Body of pancreas (tissue), 4 donors: ENCODE data around the gene CLDN22. TPM values are rescaled to one million over a fixed set of nuclear protein-coding genes. Genes with fewer than 3 reads are reported as not detected.
"Not testable (repeated sequence)": the region's sequence is repeated elsewhere in the genome, so short reads cannot be mapped to it uniquely, and the experiment has no call there.

Experiments used
- ATAC-seq: fragments of 150-250 bp; one replicate; pipeline ENCODE4 v1.9.1; 2016
- DNase-seq, 4 donors: peaks; one replicate each; pipeline ENCODE4 v3.0.0-alpha.2; 2019
- H3K27ac ChIP-seq, 4 donors: fragments of 200-600 bp; sonication (generic); 1 replicate in 3 of 4; 2 replicates in 1 of 4; pipeline versions ENCODE4 v1.5.1 to v1.6.1; 2016 to 2019; ENCODE audit warnings: mild to moderate bottlenecking in 1 of 4, mixed read lengths in 1 of 4, moderate library complexity in 1 of 4
- H3K27me3 ChIP-seq, 2 donors: fragments of 200-600 bp; sonication (generic); one replicate each; pipeline ENCODE4 v1.6.0; 2016; ENCODE audit warnings: mild to moderate bottlenecking in 1 of 2
- H3K36me3 ChIP-seq, 2 donors: fragments of 200-600 bp; sonication (generic); replicated peaks in 1 of 2; 2 replicates each; pipeline ENCODE4 v1.5.1; 2016; ENCODE audit warnings: low read depth in 2 of 2; ENCODE audit not compliant: insufficient read depth in 1 of 2
- H3K4me1 ChIP-seq: fragments of 200-600 bp; sonication (generic); one replicate; pipeline ENCODE4 v1.6.0; 2016
- H3K4me3 ChIP-seq, 2 donors: fragments of 200-600 bp; sonication (generic); 1 replicate in 1 of 2; 2 replicates in 1 of 2; pipeline ENCODE4 v1.5.1; 2016 to 2019
- H3K9me3 ChIP-seq, 3 donors: fragments of 200-600 bp; sonication (generic); 1 replicate in 2 of 3; 2 replicates in 1 of 3; pipeline ENCODE4 v1.5.1; 2016
- POLR2A ChIP-seq, 3 donors: fragments of 450-650 bp; IDR thresholded peaks; one replicate each; pipeline ENCODE4 v1.6.1; 2016; ENCODE audit warnings: antibody characterized with exemption in 3 of 3, mild to moderate bottlenecking in 2 of 3
- WGBS, 2 donors: methylation state at CpG; one replicate each; pipeline ENCODE4 v1.1.5; 2017; 5-methylcytosine and 5-hydroxymethylcytosine counted together
- intact Hi-C: fragments of 100-400 bp; cut with DNase I; formaldehyde crosslinking; loops from one replicate; pipeline ENCODE4 v1.15.1; 2023
- total RNA-seq, 2 donors: library from RNA; depleted of rRNA; stranded (reverse); fragments of >200 nt; gene quantifications; one replicate each; pipeline ENCODE4 v1.1.0, GENCODE V29; 2016
- TF ChIP-seq, protein P1 (sequence below), 7 experiments: fragments of 450-650 bp in 4 of 7; fragments of 200-600 bp in 3 of 7; sonication (generic) in 3 of 7; IDR thresholded peaks; one replicate each; pipeline ENCODE4 v1.5.1; 2016 to 2019; ENCODE audit warnings: antibody characterized with exemption in 7 of 7

Gene CLDN22
- total RNA-seq, 2 donors from 2014 or later = not detected

DNA sequence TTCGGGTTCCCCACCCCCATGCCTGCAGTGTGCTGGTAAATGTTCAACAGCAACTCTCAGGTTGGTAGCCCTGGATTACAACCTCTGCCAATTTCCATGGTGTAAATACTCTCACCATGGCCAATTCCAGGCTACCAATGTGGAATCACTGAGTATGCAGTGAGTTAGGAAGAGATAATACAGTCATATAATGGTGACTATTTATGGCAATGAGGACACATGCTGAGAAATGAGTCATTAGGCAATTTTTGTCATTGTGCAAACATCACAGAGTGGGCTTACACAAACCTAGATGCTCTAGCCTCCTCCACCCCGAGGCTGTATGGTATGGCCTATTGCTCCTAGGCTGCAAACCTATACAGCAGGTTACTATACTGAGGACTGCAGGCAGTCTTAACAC is 6.8 kb upstream of the CLDN22 start:
- Histone ChIP-seq H3K27me3 (no peaks in the 10 kb centered on the region), H3K27ac (no peak overlapping the region), H3K4me1 (no peaks in the 10 kb centered on the region), H3K36me3 (no peaks in the 10 kb centered on the region), H3K4me3 (no peak overlapping the region), H3K9me3 (no peaks in the 10 kb centered on the region)
- DNase-seq (no peak), ATAC-seq (no peak)
- WGBS, 2 donors = 57 to 72% methylated on average over 2 of the region's 2 CpGs
- TF ChIP-seq, protein P1, sequence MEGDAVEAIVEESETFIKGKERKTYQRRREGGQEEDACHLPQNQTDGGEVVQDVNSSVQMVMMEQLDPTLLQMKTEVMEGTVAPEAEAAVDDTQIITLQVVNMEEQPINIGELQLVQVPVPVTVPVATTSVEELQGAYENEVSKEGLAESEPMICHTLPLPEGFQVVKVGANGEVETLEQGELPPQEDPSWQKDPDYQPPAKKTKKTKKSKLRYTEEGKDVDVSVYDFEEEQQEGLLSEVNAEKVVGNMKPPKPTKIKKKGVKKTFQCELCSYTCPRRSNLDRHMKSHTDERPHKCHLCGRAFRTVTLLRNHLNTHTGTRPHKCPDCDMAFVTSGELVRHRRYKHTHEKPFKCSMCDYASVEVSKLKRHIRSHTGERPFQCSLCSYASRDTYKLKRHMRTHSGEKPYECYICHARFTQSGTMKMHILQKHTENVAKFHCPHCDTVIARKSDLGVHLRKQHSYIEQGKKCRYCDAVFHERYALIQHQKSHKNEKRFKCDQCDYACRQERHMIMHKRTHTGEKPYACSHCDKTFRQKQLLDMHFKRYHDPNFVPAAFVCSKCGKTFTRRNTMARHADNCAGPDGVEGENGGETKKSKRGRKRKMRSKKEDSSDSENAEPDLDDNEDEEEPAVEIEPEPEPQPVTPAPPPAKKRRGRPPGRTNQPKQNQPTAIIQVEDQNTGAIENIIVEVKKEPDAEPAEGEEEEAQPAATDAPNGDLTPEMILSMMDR (IDR thresholded peaks at IDR 0.05) = no peak
- TF ChIP-seq POLR2A (IDR thresholded peaks at IDR 0.05) = no peak
- intact Hi-C loops = no loop called here

DNA sequence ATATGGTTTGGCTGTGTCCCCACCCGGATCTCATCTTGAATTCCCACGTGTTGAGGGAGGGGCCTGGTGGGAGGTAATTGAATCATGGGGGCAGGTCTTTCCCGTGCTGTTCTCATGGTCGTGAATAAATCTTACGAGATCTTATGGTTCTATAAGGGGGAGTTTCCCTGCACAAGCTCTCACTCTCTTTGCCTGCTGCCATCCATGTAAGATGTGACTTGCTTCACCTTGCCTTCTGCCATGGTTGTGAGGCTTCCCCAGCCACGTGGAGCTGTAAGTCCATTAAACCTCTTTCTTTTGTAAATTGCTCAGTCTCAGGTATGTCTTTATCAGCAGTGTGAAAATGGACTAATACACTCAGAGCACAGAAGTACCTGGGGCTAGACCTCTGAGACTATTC is 6.3 kb upstream of the CLDN22 start:
- H3K27me3 ChIP-seq, DNase-seq, H3K9me3 ChIP-seq, intact Hi-C loops, H3K4me1 ChIP-seq, ATAC-seq, H3K4me3 ChIP-seq, H3K27ac ChIP-seq, H3K36me3 ChIP-seq: not testable (repeated sequence)
- WGBS, 2 donors = 92 to 94% methylated on average over 6 of the region's 6 CpGs

GRCh38 chr4:183324619-183325018 is 4.5 kb upstream of the CLDN22 start:
- Histone ChIP-seq H3K4me1 (no peaks in the 10 kb centered on the region), H3K27me3 (no peaks in the 10 kb centered on the region), H3K4me3 (no peak overlapping the region), H3K36me3 (no peaks in the 10 kb centered on the region), H3K9me3 (no peaks in the 10 kb centered on the region), H3K27ac (no peak overlapping the region)
- DNase-seq (no peak), ATAC-seq (no peak)
- 87 to 96% methylated on average over 7 of the region's 7 CpGs for WGBS, 2 donors
- intact Hi-C loops = no loop called here
- TF ChIP-seq, protein P1 (IDR thresholded peaks at IDR 0.05) = no peak
- no peak for TF ChIP-seq POLR2A (IDR thresholded peaks at IDR 0.05)

GRCh38 chr4:183324056-183324455 is 4.0 kb upstream of the CLDN22 start:
- ATAC-seq, intact Hi-C loops: not testable (repeated sequence)
- 95% methylated on average over 11 of the region's 11 CpGs for WGBS, 2 donors

GRCh38 chr4:183323295-183323694 is 3.2 kb upstream of the CLDN22 start:
- no peak overlapping the region for H3K27ac ChIP-seq
- DNase-seq (no peak), ATAC-seq (no peak)
- H3K9me3 ChIP-seq = no peaks in the 10 kb centered on the region
- H3K4me3 ChIP-seq = no peak overlapping the region
- no peaks in the 10 kb centered on the region for H3K36me3 ChIP-seq
- WGBS, 2 donors = 85 to 89% methylated on average over 6 of the region's 6 CpGs
- H3K27me3 ChIP-seq = no peaks in the 10 kb centered on the region
- H3K4me1 ChIP-seq = peaks cover 5% of the 10 kb centered on the region
- no peak for TF ChIP-seq POLR2A (IDR thresholded peaks at IDR 0.05)
- TF ChIP-seq, protein P1 (IDR thresholded peaks at IDR 0.05) = no peak
- intact Hi-C loops = no loop called here

More at GRCh38 chr4:183324056-183324455, 4.0 kb upstream of the CLDN22 start:
- H3K9me3 ChIP-seq, H3K4me3 ChIP-seq, H3K27me3 ChIP-seq, H3K27ac ChIP-seq, DNase-seq, H3K36me3 ChIP-seq, H3K4me1 ChIP-seq: not testable (repeated sequence)

DNA sequence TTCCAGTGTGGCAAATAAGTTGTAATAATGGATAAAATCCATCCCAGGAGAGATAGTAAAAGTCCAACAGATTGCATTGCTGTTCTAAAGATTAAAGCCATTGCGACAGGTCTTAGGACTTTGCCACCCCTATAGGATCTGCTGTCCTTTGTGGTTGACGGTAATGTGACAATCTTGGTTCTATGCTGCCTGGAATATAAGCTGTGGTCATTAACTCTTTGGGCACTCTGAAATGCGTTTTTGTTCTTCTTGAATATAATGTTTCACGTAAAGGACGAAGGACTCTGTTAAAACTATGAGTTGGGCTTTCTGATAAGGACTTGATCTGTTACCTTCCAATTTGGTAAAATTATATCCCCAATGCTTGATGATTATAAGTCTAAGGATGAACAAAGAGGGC is 2.2 kb upstream of the CLDN22 start, which contains the start of gene CLDN24:
Gene CLDN24 (minus strand): TSS at position 101 of the 400 bp plus-strand sequence. CDS start 0 bp downstream, at position 101.
- Histone ChIP-seq H3K9me3 (no peaks in the 10 kb centered on the region), H3K36me3 (no peaks in the 10 kb centered on the region), H3K4me1 (peaks cover 5% of the 10 kb centered on the region), H3K27me3 (no peaks in the 10 kb centered on the region), H3K27ac (no peak within 1 kb of the TSS), H3K4me3 (no peak within 1 kb of the TSS)
- TF ChIP-seq, protein P1 (IDR thresholded peaks at IDR 0.05) = no peak
- no peak for TF ChIP-seq POLR2A (IDR thresholded peaks at IDR 0.05)
- DNase-seq (no peak), ATAC-seq (no peak)
- intact Hi-C loops = no loop called here
- WGBS, 2 donors = 92 to 95% methylated on average over 5 of the region's 5 CpGs
